ENCODE results near the gene PCF11. TPM values are rescaled to one million over a fixed set of nuclear protein-coding genes. Genes with fewer than 3 reads are reported as not detected.
"Not testable (repeated sequence)": the region's sequence is repeated elsewhere in the genome, so short reads cannot be mapped to it uniquely, and the experiment has no call there.

The PCF11 gene
- total RNA-seq, 1 donor, result 167 TPM

GRCh38 chr11:83194281-83195142 is 37.6 kb downstream of the PCF11 start:
- Histone ChIP-seq H3K9me3 (ENCODE audit: low read depth, low read length) (no peaks in the 10 kb centered on the region), H3K4me3 (ENCODE audit: low read length) (peak overlapping the region; percentile 66), H3K4me1 (ENCODE audit: insufficient read depth, low read length) (peaks cover 30% of the 10 kb centered on the region), H3K27me3 (ENCODE audit: insufficient read depth, low read length) (no peaks in the 10 kb centered on the region)

- no peaks in the 10 kb centered on the region for H3K9me3 ChIP-seq (ENCODE audit: low read depth, low read length)
- peak overlapping the region; percentile 66 for H3K4me3 ChIP-seq (ENCODE audit: low read length)
- peaks cover 30% of the 10 kb centered on the region for H3K4me1 ChIP-seq (ENCODE audit: insufficient read depth, low read length)
- H3K27me3 ChIP-seq (ENCODE audit: insufficient read depth, low read length), result no peaks in the 10 kb centered on the region
These were observed 38.2 kb downstream of the PCF11 start for GRCh38 chr11:83195143-83195466.

DNA sequence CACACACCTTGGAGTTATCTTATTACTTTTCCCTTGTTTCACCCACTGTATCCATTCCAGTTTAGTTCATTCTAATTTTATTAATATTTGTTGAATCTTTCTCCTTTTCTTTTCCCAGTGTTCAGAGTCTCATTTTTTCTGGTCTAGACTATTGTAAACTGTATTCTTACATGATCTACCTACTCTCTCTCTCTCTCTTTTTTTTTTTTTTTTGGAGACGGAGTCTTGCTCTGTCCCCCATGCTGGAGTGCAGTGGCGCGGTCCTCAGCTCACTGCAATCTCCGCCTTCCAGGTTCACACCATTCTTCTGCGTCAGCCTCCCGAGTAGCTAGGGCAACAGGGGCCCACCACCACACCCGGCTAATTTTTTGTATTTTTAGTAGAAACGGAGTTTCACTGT is 38.7 kb downstream of the PCF11 start:
- H3K27me3 ChIP-seq (ENCODE audit: insufficient read depth, low read length), result no peaks in the 10 kb centered on the region
- no peak overlapping the region for H3K4me3 ChIP-seq (ENCODE audit: low read length)
- peaks cover 30% of the 10 kb centered on the region for H3K4me1 ChIP-seq (ENCODE audit: insufficient read depth, low read length)
- no peaks in the 10 kb centered on the region for H3K9me3 ChIP-seq (ENCODE audit: low read depth, low read length)

DNA sequence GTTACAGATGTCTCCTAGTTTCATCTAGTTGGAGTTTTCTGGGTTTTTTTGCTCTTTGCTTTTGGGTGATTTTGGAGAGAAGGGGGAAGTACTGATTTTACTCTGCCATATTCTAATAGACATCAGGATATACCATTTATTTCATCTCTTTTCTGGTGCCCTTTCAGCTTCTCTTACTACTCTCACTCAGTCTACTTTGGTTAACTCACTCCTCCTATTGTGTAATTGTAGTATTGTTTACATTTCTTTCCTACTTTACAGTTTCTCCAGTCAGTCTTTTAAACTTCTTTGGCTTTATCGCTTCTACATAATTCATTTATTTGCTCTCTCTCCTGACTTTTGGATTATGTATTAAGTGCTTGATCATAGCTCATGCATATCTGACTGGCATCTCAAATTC is 43.1 kb downstream of the PCF11 start:
- Histone ChIP-seq H3K9me3 (ENCODE audit: low read depth, low read length) (no peaks in the 10 kb centered on the region), H3K27me3 (ENCODE audit: insufficient read depth, low read length) (no peaks in the 10 kb centered on the region), H3K4me1 (ENCODE audit: insufficient read depth, low read length) (peaks cover 10% of the 10 kb centered on the region), H3K4me3 (ENCODE audit: low read length) (no peak overlapping the region)

DNA sequence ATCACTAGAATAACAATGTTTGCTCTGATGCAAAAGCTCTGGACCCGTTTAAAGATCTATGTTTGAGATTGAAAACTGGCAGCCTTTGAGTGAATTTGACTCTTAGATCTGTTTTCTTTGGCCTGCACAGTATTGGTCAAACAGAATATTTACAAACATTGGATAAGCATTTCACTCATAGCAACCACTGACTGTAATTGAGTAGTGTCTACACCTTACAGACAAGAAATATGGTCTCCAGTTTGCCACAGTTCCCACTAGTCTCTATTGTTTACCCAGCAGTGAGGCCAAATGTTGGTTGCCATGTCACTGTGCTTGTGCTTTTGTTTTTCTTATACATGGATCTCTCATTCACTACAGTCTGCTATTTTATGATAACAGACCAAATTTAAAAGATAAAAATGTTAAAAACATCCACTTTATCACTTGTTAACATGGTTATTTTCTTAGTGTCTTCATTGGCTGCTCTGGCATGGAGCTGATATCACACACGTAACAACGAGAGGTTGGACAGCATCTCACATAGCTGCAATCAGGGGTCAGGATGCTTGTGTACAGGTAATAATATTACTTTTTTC is 48.8 kb downstream of the PCF11 start:
- Histone ChIP-seq H3K27me3 (ENCODE audit: insufficient read depth, low read length) (no peaks in the 10 kb centered on the region), H3K9me3 (ENCODE audit: low read depth, low read length) (no peaks in the 10 kb centered on the region), H3K4me3 (ENCODE audit: low read length) (no peak overlapping the region), H3K4me1 (ENCODE audit: insufficient read depth, low read length) (no peaks in the 10 kb centered on the region)

DNA sequence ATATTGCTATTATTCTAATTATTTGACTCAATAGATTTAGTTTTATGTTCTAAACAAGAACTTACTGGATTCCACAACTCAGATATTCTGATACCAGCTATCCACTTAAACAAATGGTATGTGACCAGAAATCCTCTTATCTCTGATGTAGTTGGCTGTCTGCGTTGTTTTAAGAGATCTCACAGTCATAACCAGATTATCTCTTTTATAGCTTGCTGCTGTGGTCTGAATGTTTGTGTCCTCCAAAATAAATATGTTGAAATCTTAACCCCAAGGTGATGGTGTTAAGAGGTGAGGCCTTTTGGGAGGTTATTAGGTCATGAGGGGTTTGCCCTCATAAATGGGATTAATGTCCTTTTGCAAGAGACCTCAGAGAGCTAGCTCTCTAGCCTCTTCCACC is 49.3 kb downstream of the PCF11 start:
- Histone ChIP-seq H3K9me3 (ENCODE audit: low read depth, low read length) (no peaks in the 10 kb centered on the region), H3K27me3 (ENCODE audit: insufficient read depth, low read length) (no peaks in the 10 kb centered on the region), H3K4me1 (ENCODE audit: insufficient read depth, low read length) (no peaks in the 10 kb centered on the region), H3K4me3 (ENCODE audit: low read length) (no peak overlapping the region)

GRCh38 chr11:83206771-83207382 is 49.9 kb downstream of the PCF11 start:
- not testable (repeated sequence) for H3K4me1 ChIP-seq (ENCODE audit: insufficient read depth, low read length)

GRCh38 chr11:83219095-83219494 is 62.2 kb downstream of the PCF11 start:
- Histone ChIP-seq H3K4me3 (ENCODE audit: low read length) (no peak overlapping the region), H3K4me1 (ENCODE audit: insufficient read depth, low read length) (no peaks in the 10 kb centered on the region), H3K27me3 (ENCODE audit: insufficient read depth, low read length) (no peaks in the 10 kb centered on the region), H3K9me3 (ENCODE audit: low read depth, low read length) (no peaks in the 10 kb centered on the region)

More at GRCh38 chr11:83206771-83207382, 49.9 kb downstream of the PCF11 start:
- not testable (repeated sequence) for H3K9me3 ChIP-seq (ENCODE audit: low read depth, low read length); H3K4me3 ChIP-seq (ENCODE audit: low read length); H3K27me3 ChIP-seq (ENCODE audit: insufficient read depth, low read length)

DNA sequence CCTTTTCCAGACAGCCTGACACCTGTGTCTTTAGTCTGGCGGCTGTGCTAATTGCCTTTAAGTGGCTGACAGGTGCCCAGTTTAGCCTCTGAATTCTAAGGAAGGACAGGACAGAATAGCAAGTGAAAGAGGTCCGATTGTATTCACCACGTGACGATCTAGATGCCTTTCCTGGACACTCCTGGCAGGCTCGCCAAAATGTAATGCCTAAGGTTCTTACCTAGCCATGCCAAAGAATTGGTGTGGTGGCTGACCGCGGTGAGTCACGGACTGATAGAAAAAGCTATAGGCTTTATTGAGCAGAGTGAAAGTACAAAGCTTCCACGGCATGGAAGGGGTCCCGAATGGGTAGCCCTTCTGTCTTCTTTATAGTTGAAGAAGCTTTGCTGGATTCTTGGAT is 63.3 kb downstream of the PCF11 start:
- no peaks in the 10 kb centered on the region for H3K27me3 ChIP-seq (ENCODE audit: insufficient read depth, low read length)
- H3K4me3 ChIP-seq (ENCODE audit: low read length), result no peak overlapping the region

DNA sequence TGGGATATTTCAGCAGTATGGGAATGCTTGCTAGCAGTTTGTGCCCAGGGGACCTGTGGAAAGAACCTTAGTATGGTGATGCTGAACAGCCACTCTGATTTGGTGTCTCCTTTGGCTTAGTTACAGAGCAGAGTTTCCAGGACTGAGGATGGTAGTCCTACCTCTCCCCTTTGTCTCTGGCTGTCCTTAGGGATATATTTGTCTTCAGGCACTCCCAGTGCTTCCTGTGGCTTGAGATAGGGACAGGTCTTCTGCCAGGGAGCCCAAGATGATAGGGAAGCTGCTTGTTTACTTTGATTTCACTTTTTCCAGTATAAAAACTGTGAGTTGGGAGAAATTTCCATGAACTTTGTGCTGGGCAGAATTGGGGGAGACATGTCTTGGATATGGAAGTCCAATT is 64.8 kb downstream of the PCF11 start:
- Histone ChIP-seq H3K9me3 (ENCODE audit: low read depth, low read length) (no peaks in the 10 kb centered on the region), H3K4me3 (ENCODE audit: low read length) (no peak overlapping the region), H3K27me3 (ENCODE audit: insufficient read depth, low read length) (no peaks in the 10 kb centered on the region), H3K4me1 (ENCODE audit: insufficient read depth, low read length) (no peaks in the 10 kb centered on the region)

More for the DNA sequence above, 63.3 kb downstream of the PCF11 start:
- no peaks in the 10 kb centered on the region for H3K4me1 ChIP-seq (ENCODE audit: insufficient read depth, low read length)
- no peaks in the 10 kb centered on the region for H3K9me3 ChIP-seq (ENCODE audit: low read depth, low read length)

GRCh38 chr11:83222499-83222898 is 65.6 kb downstream of the PCF11 start:
- H3K4me1 ChIP-seq (ENCODE audit: insufficient read depth, low read length), result no peaks in the 10 kb centered on the region
- H3K9me3 ChIP-seq (ENCODE audit: low read depth, low read length), result no peaks in the 10 kb centered on the region
- H3K4me3 ChIP-seq (ENCODE audit: low read length), result no peak overlapping the region
- no peaks in the 10 kb centered on the region for H3K27me3 ChIP-seq (ENCODE audit: insufficient read depth, low read length)

GRCh38 chr11:83223457-83223856 is 66.5 kb downstream of the PCF11 start:
- Histone ChIP-seq H3K4me1 (ENCODE audit: insufficient read depth, low read length) (no peaks in the 10 kb centered on the region), H3K9me3 (ENCODE audit: low read depth, low read length) (no peaks in the 10 kb centered on the region), H3K4me3 (ENCODE audit: low read length) (no peak overlapping the region), H3K27me3 (ENCODE audit: insufficient read depth, low read length) (no peaks in the 10 kb centered on the region)

GRCh38 chr11:83235825-83236224 is 78.9 kb downstream of the PCF11 start:
- Histone ChIP-seq H3K4me1 (ENCODE audit: insufficient read depth, low read length) (no peaks in the 10 kb centered on the region), H3K27me3 (ENCODE audit: insufficient read depth, low read length) (no peaks in the 10 kb centered on the region), H3K9me3 (ENCODE audit: low read depth, low read length) (no peaks in the 10 kb centered on the region), H3K4me3 (ENCODE audit: low read length) (no peak overlapping the region)

Data from mononuclear cell (primary cell).